ENCODE results near the gene QRSL1.

The QRSL1 gene

GRCh38 chr6:106612671-106613416 lies 16.5 kb upstream of the QRSL1 start:
- in situ Hi-C loops (cut with HindIII; ENCODE audit: low pct_ligation_motif_present, low sequenced_read_pairs), result no loop called here
- Histone ChIP-seq H3K4me3 (ENCODE audit: low read depth, low read length) (no peak overlapping the region), H3K27ac (no peak overlapping the region), H3K36me3 (replicated peaks) (no peaks in the 10 kb centered on the region), H3K27me3 (replicated peaks) (no peaks in the 10 kb centered on the region)
- TF ChIP-seq CTCF (IDR thresholded peaks at IDR 0.05; ENCODE audit: low read depth, low read length, missing control alignments), result no peak
- DNase-seq, result no peak

GRCh38 chr6:106613590-106613989 lies 15.8 kb upstream of the QRSL1 start:
- Histone ChIP-seq H3K27me3 (replicated peaks) (no peaks in the 10 kb centered on the region), H3K4me3 (ENCODE audit: low read depth, low read length) (no peak overlapping the region), H3K36me3 (replicated peaks) (no peaks in the 10 kb centered on the region), H3K27ac (no peak overlapping the region)
- no peak for TF ChIP-seq CTCF (IDR thresholded peaks at IDR 0.05; ENCODE audit: low read depth, low read length, missing control alignments)
- DNase-seq, result no peak
- in situ Hi-C loops (cut with HindIII; ENCODE audit: low pct_ligation_motif_present, low sequenced_read_pairs), result no loop called here

GRCh38 chr6:106614166-106614565 lies 15.2 kb upstream of the QRSL1 start:
- Histone ChIP-seq H3K36me3 (replicated peaks) (no peaks in the 10 kb centered on the region), H3K27ac (no peak overlapping the region)
- in situ Hi-C loops (cut with HindIII; ENCODE audit: low pct_ligation_motif_present, low sequenced_read_pairs), result no loop called here

GRCh38 chr6:106614592-106615257 lies 14.7 kb upstream of the QRSL1 start:
- no peak overlapping the region for H3K4me3 ChIP-seq (ENCODE audit: low read depth, low read length)
- no peak overlapping the region for H3K27ac ChIP-seq
- no peak for TF ChIP-seq CTCF (IDR thresholded peaks at IDR 0.05; ENCODE audit: low read depth, low read length, missing control alignments)
- no peaks in the 10 kb centered on the region for H3K36me3 ChIP-seq (replicated peaks)
- no peaks in the 10 kb centered on the region for H3K27me3 ChIP-seq (replicated peaks)
- in situ Hi-C loops (cut with HindIII; ENCODE audit: low pct_ligation_motif_present, low sequenced_read_pairs), result no loop called here
- DNase-seq, result no peak

More at GRCh38 chr6:106614166-106614565, 15.2 kb upstream of the QRSL1 start:
- Histone ChIP-seq H3K4me3 (ENCODE audit: low read depth, low read length) (no peak overlapping the region), H3K27me3 (replicated peaks) (no peaks in the 10 kb centered on the region)
- DNase-seq, result no peak
- no peak for TF ChIP-seq CTCF (IDR thresholded peaks at IDR 0.05; ENCODE audit: low read depth, low read length, missing control alignments)

- no peak for DNase-seq
- in situ Hi-C loops (cut with HindIII; ENCODE audit: low pct_ligation_motif_present, low sequenced_read_pairs), result no loop called here
Measured at GRCh38 chr6:106617302-106617701, 12.1 kb upstream of the QRSL1 start.

More at GRCh38 chr6:106617302-106617701, 12.1 kb upstream of the QRSL1 start:
- TF ChIP-seq CTCF (IDR thresholded peaks at IDR 0.05; ENCODE audit: low read depth, low read length, missing control alignments), result no peak
- Histone ChIP-seq H3K4me3 (ENCODE audit: low read depth, low read length) (no peak overlapping the region), H3K36me3 (replicated peaks) (no peaks in the 10 kb centered on the region), H3K27me3 (replicated peaks) (no peaks in the 10 kb centered on the region), H3K27ac (no peak overlapping the region)
